ENCODE results near the gene HSPB7. TPM values are rescaled to one million over a fixed set of nuclear protein-coding genes. Genes with fewer than 3 reads are reported as not detected.

Gene HSPB7
- total and polyA plus RNA-seq, 4 donors, result 0.28 to 1.4 (median 0.35) TPM

- Histone ChIP-seq H3K9me3 (ENCODE audit: control insufficient read depth in 4 of 4, low read length in 3 of 4) (no peaks in the 10 kb centered on the region), H3K4me1 (ENCODE audit: control insufficient read depth in 4 of 4, insufficient read depth in 4 of 4, low read length in 3 of 4) (no peaks in the 10 kb centered on the region), H3K9ac (ENCODE audit: low read depth in 1 of 2, low read length in 2 of 2) (no peak overlapping the region), H3K4me3 (ENCODE audit: low read depth in 1 of 3, low read length in 3 of 3) (no peak overlapping the region), H3K27ac (ENCODE audit: low read depth in 1 of 2, low read length in 2 of 2) (no peak overlapping the region), H3K36me3 (ENCODE audit: control insufficient read depth in 4 of 4, insufficient read depth in 3 of 4, low read depth in 1 of 4, low read length in 3 of 4) (no peaks in the 10 kb centered on the region), H3K27me3 (ENCODE audit: control insufficient read depth in 4 of 4, insufficient read depth in 4 of 4, low read length in 3 of 4) (no peaks in the 10 kb centered on the region)
- no peak for TF ChIP-seq GABPA (IDR thresholded peaks at IDR 0.05 in 1 of 2, conservative IDR thresholded peaks at IDR 0.05 in 1 of 2)
- TF ChIP-seq RAD21 (IDR thresholded peaks at IDR 0.05), result no peak
- TF ChIP-seq CTCF (IDR thresholded peaks at IDR 0.05; ENCODE audit: low read depth, low read length, missing input control), result no peak
- no peak for TF ChIP-seq FOXA2 (IDR thresholded peaks at IDR 0.05)
- no peak for TF ChIP-seq HNF4G (IDR thresholded peaks at IDR 0.05)
- no peak for TF ChIP-seq SP1 (IDR thresholded peaks at IDR 0.05)
- no peak for TF ChIP-seq YY1 (IDR thresholded peaks at IDR 0.05)
- no peak for TF ChIP-seq HNF4A (conservative IDR thresholded peaks at IDR 0.05)
- no peak for TF ChIP-seq TAF1 (conservative IDR thresholded peaks at IDR 0.05)
- 88% methylated on average over 9 of the region's 9 CpGs for WGBS
- no peak for DNase-seq (ENCODE audit: low spot score)
Measured at GRCh38 chr1:15997076-15997585, 20.7 kb downstream of the HSPB7 start.

- no peaks in the 10 kb centered on the region for H3K27me3 ChIP-seq (ENCODE audit: control insufficient read depth in 4 of 4, insufficient read depth in 4 of 4, low read length in 3 of 4)
- no peaks in the 10 kb centered on the region for H3K4me1 ChIP-seq (ENCODE audit: control insufficient read depth in 4 of 4, insufficient read depth in 4 of 4, low read length in 3 of 4)
- peak; percentile 63 for DNase-seq (ENCODE audit: low spot score)
- H3K9me3 ChIP-seq (ENCODE audit: control insufficient read depth in 4 of 4, low read length in 3 of 4), result no peaks in the 10 kb centered on the region
- H3K4me3 ChIP-seq (ENCODE audit: low read depth in 1 of 3, low read length in 3 of 3), result no peak overlapping the region
- no peak overlapping the region for H3K27ac ChIP-seq (ENCODE audit: low read depth in 1 of 2, low read length in 2 of 2)
- no peaks in the 10 kb centered on the region for H3K36me3 ChIP-seq (ENCODE audit: control insufficient read depth in 4 of 4, insufficient read depth in 3 of 4, low read depth in 1 of 4, low read length in 3 of 4)
- TF ChIP-seq RAD21 (IDR thresholded peaks at IDR 0.05) (peak; percentile 85 to 95), YY1 (IDR thresholded peaks at IDR 0.05) (no peak), FOXA1 (IDR thresholded peaks at IDR 0.05) (no peak), REST (IDR thresholded peaks at IDR 0.05) (no peak), CTCF (IDR thresholded peaks at IDR 0.05; ENCODE audit: low read depth, low read length, missing input control) (peak; percentile 80), JUND (IDR thresholded peaks at IDR 0.05) (no peak)
- 62% methylated on average over 11 of the region's 11 CpGs for WGBS
- no peak overlapping the region for H3K9ac ChIP-seq (ENCODE audit: low read depth in 1 of 2, low read length in 2 of 2)
Measured at GRCh38 chr1:15994590-15995351, 23.1 kb downstream of the HSPB7 start.
